H9 (cell line): ENCODE data around the gene RBM33. TPM values are rescaled to one million over a fixed set of nuclear protein-coding genes. Genes with fewer than 3 reads are reported as not detected.
A peak's percentile ranks its signal among the peaks of the same experiment; 100 is the strongest.

Source experiments
- DNase-seq: peaks from one replicate; pipeline ENCODE4 v3.0.0-alpha.2; 2017
- H2AFZ ChIP-seq: one replicate; pipeline ENCODE4 v1.6.1; 2013; ENCODE audit warnings: mild to moderate bottlenecking, low read length, control low read depth, moderate library complexity
- H2AK5ac ChIP-seq: 2 replicates; pipeline ENCODE4 v1.6.1; 2013; ENCODE audit warnings: low read length, control low read depth, mixed read lengths; ENCODE audit not compliant: insufficient read length
- H2BK120ac ChIP-seq: one replicate; pipeline ENCODE4 v1.6.1; 2013; ENCODE audit warnings: low read depth, mild to moderate bottlenecking, low read length, control low read depth, inconsistent platforms; ENCODE audit not compliant: poor library complexity, severe bottlenecking
- H2BK12ac ChIP-seq: 2 replicates; pipeline ENCODE4 v1.6.1; 2013; ENCODE audit warnings: low read length, control low read depth, mixed read lengths, low read depth; ENCODE audit not compliant: insufficient read length
- H2BK15ac ChIP-seq: 2 replicates; pipeline ENCODE4 v1.6.1; 2013; ENCODE audit warnings: low read depth, low read length, control low read depth
- H2BK20ac ChIP-seq: one replicate; pipeline ENCODE4 v1.6.1; 2013; ENCODE audit warnings: low read depth, mild to moderate bottlenecking, low read length, control low read depth, inconsistent platforms; ENCODE audit not compliant: poor library complexity, severe bottlenecking
- H2BK5ac ChIP-seq: 2 replicates; pipeline ENCODE4 v1.6.1; 2013; ENCODE audit warnings: low read length, control low read depth, mixed read lengths; ENCODE audit not compliant: insufficient read length
- H3K14ac ChIP-seq: 2 replicates; pipeline ENCODE4 v1.6.1; 2013; ENCODE audit warnings: low read length, control low read depth; ENCODE audit not compliant: insufficient read depth
- H3K18ac ChIP-seq: 2 replicates; pipeline ENCODE4 v1.6.1; 2013; ENCODE audit warnings: low read depth, mild to moderate bottlenecking, mixed read lengths, low read length, control low read depth; ENCODE audit not compliant: insufficient read length
- H3K23ac ChIP-seq: 2 replicates; pipeline ENCODE4 v1.6.1; 2013; ENCODE audit warnings: low read length, control low read depth, mixed read lengths, low read depth; ENCODE audit not compliant: insufficient read length
- H3K23me2 ChIP-seq: 2 replicates; pipeline ENCODE4 v1.6.1; 2013; ENCODE audit warnings: low read depth, mild to moderate bottlenecking, mixed read lengths, low read length, control low read depth; ENCODE audit not compliant: insufficient read length, poor library complexity, severe bottlenecking
- H3K27ac ChIP-seq: 2 replicates; pipeline ENCODE4 v1.5.1; 2013; ENCODE audit warnings: low read length, control low read depth, mixed read lengths, low read depth; ENCODE audit not compliant: insufficient read length
- H3K27me3 ChIP-seq: 2 replicates; pipeline ENCODE4 v1.6.1; 2013; ENCODE audit warnings: low read length, control low read depth, inconsistent platforms; ENCODE audit not compliant: insufficient read depth
- H3K4ac ChIP-seq: 2 replicates; pipeline ENCODE4 v1.6.1; 2013; ENCODE audit warnings: low read depth, mild to moderate bottlenecking, control low read depth, inconsistent platforms, low read length, moderate library complexity
- H3K4me1 ChIP-seq: 2 replicates; pipeline ENCODE4 v1.6.1; 2013; ENCODE audit warnings: low read length, control low read depth, inconsistent platforms; ENCODE audit not compliant: insufficient read depth
- H3K4me2 ChIP-seq: 2 replicates; pipeline ENCODE4 v1.6.1; 2013; ENCODE audit warnings: low read length, control low read depth, mixed read lengths; ENCODE audit not compliant: insufficient read length, insufficient read depth
- H3K56ac ChIP-seq: 2 replicates; pipeline ENCODE4 v1.6.1; 2013; ENCODE audit warnings: low read depth, mild to moderate bottlenecking, mixed read lengths, low read length, control low read depth; ENCODE audit not compliant: insufficient read length
- H3K79me1 ChIP-seq: 2 replicates; pipeline ENCODE4 v1.6.1; 2013; ENCODE audit warnings: low read depth, mild to moderate bottlenecking, moderate library complexity, low read length, control low read depth, inconsistent platforms; ENCODE audit not compliant: insufficient read depth, poor library complexity, severe bottlenecking
- H3K79me2 ChIP-seq: 2 replicates; pipeline ENCODE4 v1.6.1; 2013; ENCODE audit warnings: low read length, control low read depth, inconsistent platforms; ENCODE audit not compliant: insufficient read depth
- H3K9ac ChIP-seq: 2 replicates; pipeline ENCODE4 v1.6.1; 2013; ENCODE audit warnings: low read length, control low read depth, mixed read lengths; ENCODE audit not compliant: insufficient read length; ENCODE audit errors: extremely low read depth
- H3K9me3 ChIP-seq: one replicate; pipeline ENCODE4 v1.6.1; 2013; ENCODE audit warnings: low read depth, low read length, inconsistent platforms; ENCODE audit not compliant: control insufficient read depth
- H3T11ph ChIP-seq: one replicate; pipeline ENCODE4 v1.6.1; 2013; ENCODE audit warnings: mild to moderate bottlenecking, low read length, control low read depth, inconsistent platforms
- H4K20me1 ChIP-seq: one replicate; pipeline ENCODE4 v1.6.1; 2013; ENCODE audit not compliant: control insufficient read depth, insufficient read length, insufficient read depth
- H4K5ac ChIP-seq: 2 replicates; pipeline ENCODE4 v1.6.1; 2013; ENCODE audit warnings: low read depth, mild to moderate bottlenecking, mixed read lengths, low read length, control low read depth; ENCODE audit not compliant: insufficient read length
- H4K8ac ChIP-seq: replicated peaks from 2 replicates; pipeline ENCODE4 v1.6.1; 2013; ENCODE audit warnings: low read length, control low read depth, mixed read lengths, low read depth; ENCODE audit not compliant: insufficient read length
- H4K91ac ChIP-seq: 2 replicates; pipeline ENCODE4 v1.6.1; 2013; ENCODE audit warnings: low read depth, mild to moderate bottlenecking, moderate library complexity, mixed read lengths, low read length, control low read depth; ENCODE audit not compliant: insufficient read length
- H3K27ac Mint-ChIP-seq, 3 experiments: 2 replicates in 2 of 3; 3 replicates in 1 of 3; pipeline ENCODE4 v1.8.0; 2020 to 2021; ENCODE audit warnings: mixed read lengths in 3 of 3, mild to moderate bottlenecking in 1 of 3, moderate library complexity in 1 of 3
- H3K27me3 Mint-ChIP-seq: 2 replicates; pipeline ENCODE4 v1.8.0; 2021; ENCODE audit warnings: low read depth, mild to moderate bottlenecking, moderate library complexity, mixed read lengths
- H3K36me3 Mint-ChIP-seq, 3 experiments: 2 replicates in 2 of 3; 3 replicates in 1 of 3; pipeline ENCODE4 v1.8.0; 2020 to 2021; ENCODE audit warnings: low read depth in 3 of 3, mixed read lengths in 3 of 3; ENCODE audit not compliant: insufficient read depth in 1 of 3
- H3K4me1 Mint-ChIP-seq, 2 experiments: 2 replicates each; pipeline ENCODE4 v1.8.0; 2020; ENCODE audit warnings: mixed read lengths in 2 of 2
- H3K4me3 Mint-ChIP-seq, 2 experiments: 2 replicates in 1 of 2; 3 replicates in 1 of 2; pipeline ENCODE4 v1.8.0; 2020 to 2021; ENCODE audit warnings: mild to moderate bottlenecking in 2 of 2, mixed read lengths in 2 of 2, moderate library complexity in 1 of 2
- H3K9me3 Mint-ChIP-seq, 2 experiments: 2 replicates in 1 of 2; 3 replicates in 1 of 2; pipeline ENCODE4 v1.8.0; 2020; ENCODE audit warnings: mild to moderate bottlenecking in 2 of 2, mixed read lengths in 2 of 2, moderate library complexity in 1 of 2
- WGBS: extraction: QIAGEN DNeasy Blood & Tissue Kit; methylation state at CpG from one replicate; pipeline ENCODE4 v1.1.7; 2013; ENCODE audit warnings: missing lambda C conversion rate, low lambda C conversion rate, mixed read lengths; ENCODE audit not compliant: insufficient read length; ENCODE audit errors: extremely low coverage; 5-methylcytosine and 5-hydroxymethylcytosine counted together
- total RNA-seq: library from RNA; stranded (reverse); gene quantifications from 2 replicates; pipeline ENCODE4 v1.2.1, GENCODE V29; 2021
- TF ChIP-seq, protein P1 (sequence below): fragments of 200-600 bp; sonication (generic); conservative IDR thresholded peaks from 3 replicates; pipeline ENCODE4 v1.8.0; 2021; ENCODE audit warnings: antibody characterized with exemption, mild to moderate bottlenecking

RBM33 gene
- total RNA-seq, 1 experiment from 2014 or later: 71.3 TPM

DNA sequence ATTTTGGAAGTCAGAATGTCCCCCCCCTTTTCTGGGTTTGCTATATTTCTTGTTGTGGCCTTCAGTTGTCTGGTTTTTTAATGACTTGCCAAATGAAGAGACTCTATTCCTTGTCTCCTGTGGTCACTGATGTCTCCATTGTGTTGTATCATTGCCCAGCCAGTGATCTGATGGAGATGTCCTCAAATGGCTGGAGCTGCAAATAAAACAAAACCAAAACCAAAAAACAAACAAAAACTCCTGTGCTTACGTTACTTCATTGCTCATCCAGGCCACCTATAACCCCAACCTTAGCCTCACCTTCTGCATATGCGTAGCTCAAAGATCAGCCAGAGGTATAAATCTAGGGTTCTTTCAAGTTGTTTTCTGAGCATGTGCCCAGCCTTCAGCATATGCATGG lies 5.1 kb downstream of the RBM33 start:
- H3K23ac ChIP-seq: no peak overlapping the region
- DNase-seq: no peak
- H3T11ph ChIP-seq: no peak overlapping the region
- no peak overlapping the region for H3K4me2 ChIP-seq
- H2AK5ac ChIP-seq: no peak overlapping the region
- no peak overlapping the region for H2BK20ac ChIP-seq
- H3K4me1 Mint-ChIP-seq: peaks cover 26 to 29% of the 10 kb centered on the region in 2 experiments
- H3K27me3 Mint-ChIP-seq: no peaks in the 10 kb centered on the region
- no peaks in the 10 kb centered on the region for H4K20me1 ChIP-seq
- TF ChIP-seq, protein P1, sequence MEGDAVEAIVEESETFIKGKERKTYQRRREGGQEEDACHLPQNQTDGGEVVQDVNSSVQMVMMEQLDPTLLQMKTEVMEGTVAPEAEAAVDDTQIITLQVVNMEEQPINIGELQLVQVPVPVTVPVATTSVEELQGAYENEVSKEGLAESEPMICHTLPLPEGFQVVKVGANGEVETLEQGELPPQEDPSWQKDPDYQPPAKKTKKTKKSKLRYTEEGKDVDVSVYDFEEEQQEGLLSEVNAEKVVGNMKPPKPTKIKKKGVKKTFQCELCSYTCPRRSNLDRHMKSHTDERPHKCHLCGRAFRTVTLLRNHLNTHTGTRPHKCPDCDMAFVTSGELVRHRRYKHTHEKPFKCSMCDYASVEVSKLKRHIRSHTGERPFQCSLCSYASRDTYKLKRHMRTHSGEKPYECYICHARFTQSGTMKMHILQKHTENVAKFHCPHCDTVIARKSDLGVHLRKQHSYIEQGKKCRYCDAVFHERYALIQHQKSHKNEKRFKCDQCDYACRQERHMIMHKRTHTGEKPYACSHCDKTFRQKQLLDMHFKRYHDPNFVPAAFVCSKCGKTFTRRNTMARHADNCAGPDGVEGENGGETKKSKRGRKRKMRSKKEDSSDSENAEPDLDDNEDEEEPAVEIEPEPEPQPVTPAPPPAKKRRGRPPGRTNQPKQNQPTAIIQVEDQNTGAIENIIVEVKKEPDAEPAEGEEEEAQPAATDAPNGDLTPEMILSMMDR: no peak
- no peak overlapping the region for H3K14ac ChIP-seq
- H2BK15ac ChIP-seq: no peak overlapping the region
- H3K4me1 ChIP-seq: no peaks in the 10 kb centered on the region
- no peaks in the 10 kb centered on the region for H3K9me3 ChIP-seq
- H2BK12ac ChIP-seq: no peak overlapping the region
- H2BK5ac ChIP-seq: no peak overlapping the region
- no peak overlapping the region for H3K4me3 Mint-ChIP-seq
- H3K4ac ChIP-seq: no peak overlapping the region
- peaks cover 61% of the 10 kb centered on the region for H3K79me2 ChIP-seq
- no peak overlapping the region for H3K27ac ChIP-seq
- peaks cover 38 to 42% (median 40%) of the 10 kb centered on the region in 3 experiments for H3K36me3 Mint-ChIP-seq
- peaks cover 18 to 25% of the 10 kb centered on the region in 2 experiments for H3K9me3 Mint-ChIP-seq
- no peak overlapping the region for H3K56ac ChIP-seq
- H2AFZ ChIP-seq: no peak overlapping the region
- H3K27me3 ChIP-seq: no peaks in the 10 kb centered on the region
- peak overlapping the region in 1 of 3 experiments; percentile 39; a peak in 1 of 7 replicates for H3K27ac Mint-ChIP-seq
- H3K9ac ChIP-seq: no peak overlapping the region
- H3K18ac ChIP-seq: no peak overlapping the region
- no peak overlapping the region for H4K8ac ChIP-seq
- H2BK120ac ChIP-seq: no peak overlapping the region
- no peak overlapping the region for H4K91ac ChIP-seq
- H4K5ac ChIP-seq: no peak overlapping the region
- no CpG with 5 or more reads among the region's 2 CpGs for WGBS
- no peaks in the 10 kb centered on the region for H3K23me2 ChIP-seq
- H3K79me1 ChIP-seq: peaks cover 6% of the 10 kb centered on the region
